PC-3 (cell line): Measurements from ENCODE around the gene ZC4H2. TPM values are rescaled to one million over a fixed set of nuclear protein-coding genes. Genes with fewer than 3 reads are reported as not detected.

Experiments used
- ATAC-seq: fragments of 200-7000 bp; cut with Tn5 transposase; 2 replicates; pipeline ENCODE4 v1.9.1; 2020; ENCODE audit warnings: mild to moderate bottlenecking, moderate library complexity
- BruUV-seq: library from RNA; stranded (reverse); fragments of 400-500 nt; replicated peaks from 2 replicates; lab custom pipeline; 2021; lab: Mats Ljungman, UMichigan
- CTCF ChIA-PET: fragments of 300-600 bp; sonication (Branson Sonifier 250); formaldehyde crosslinking; loops from one replicate; lab custom pipeline; 2022; ENCODE audit warnings: antibody characterized with exemption; lab: Charles Lee
- POLR2A ChIA-PET: fragments of 300-600 bp; sonication (Branson Sonifier 250); formaldehyde crosslinking; loops from one replicate; lab custom pipeline; 2022; ENCODE audit warnings: antibody characterized with exemption; ENCODE audit not compliant: unreplicated experiment; lab: Charles Lee
- DNase-seq: peaks from one replicate; pipeline ENCODE4 v3.0.0-alpha.2; 2015
- H2AFZ ChIP-seq: fragments of 300-600 bp; sonication (generic); 2 replicates; pipeline ENCODE4 v1.6.0; 2016; ENCODE audit warnings: antibody characterized with exemption, low read length
- H3F3A ChIP-seq: fragments of 300-600 bp; sonication (generic); one replicate; pipeline ENCODE4 v1.6.0; 2017; ENCODE audit warnings: antibody characterized with exemption, low read length, control low read depth, mild to moderate bottlenecking; ENCODE audit not compliant: unreplicated experiment
- H3K27ac ChIP-seq: fragments of 300-600 bp; sonication (generic); 2 replicates; pipeline ENCODE4 v1.5.1; 2016; ENCODE audit warnings: mild to moderate bottlenecking, low read length
- H3K27me3 ChIP-seq: fragments of 300-600 bp; sonication (generic); 2 replicates; pipeline ENCODE4 v1.6.1; 2016; ENCODE audit warnings: low read length, mixed read lengths
- H3K36me3 ChIP-seq: fragments of 300-600 bp; sonication (generic); 2 replicates; pipeline ENCODE4 v1.6.1; 2016; ENCODE audit warnings: low read depth, mixed run types, low read length, mixed read lengths
- H3K4me1 ChIP-seq: fragments of 300-600 bp; sonication (generic); 2 replicates; pipeline ENCODE4 v1.5.1; 2016; ENCODE audit warnings: low read length; ENCODE audit not compliant: insufficient read depth
- H3K4me2 ChIP-seq: fragments of 300-600 bp; sonication (generic); 2 replicates; pipeline ENCODE4 v1.6.0; 2016; ENCODE audit warnings: low read length
- H3K4me3 ChIP-seq: fragments of 300-600 bp; sonication (generic); 2 replicates; pipeline ENCODE4 v1.5.1; 2016; ENCODE audit warnings: mild to moderate bottlenecking, low read length, mixed read lengths
- H3K79me2 ChIP-seq: fragments of 300-600 bp; sonication (generic); 2 replicates; pipeline ENCODE4 v1.6.1; 2017; ENCODE audit warnings: low read length, mixed read lengths
- H3K9ac ChIP-seq: fragments of 300-600 bp; sonication (generic); 2 replicates; pipeline ENCODE4 v1.6.0; 2016; ENCODE audit warnings: mild to moderate bottlenecking, low read length
- H3K9me2 ChIP-seq: fragments of 300-600 bp; sonication (generic); replicated peaks from 2 replicates; pipeline ENCODE4 v1.6.1; 2016; ENCODE audit warnings: mixed run types, low read length, mixed read lengths
- H3K9me3 ChIP-seq: fragments of 300-600 bp; sonication (generic); 2 replicates; pipeline ENCODE4 v1.6.1; 2016; ENCODE audit warnings: low read length, mixed read lengths
- H4K20me1 ChIP-seq: fragments of 300-600 bp; sonication (generic); 2 replicates; pipeline ENCODE4 v1.6.1; 2016; ENCODE audit warnings: low read length, mixed read lengths
- EZH2 ChIP-seq: fragments of 300-600 bp; sonication (generic); IDR thresholded peaks from one replicate; pipeline ENCODE4 v1.6.1; 2017; ENCODE audit warnings: antibody characterized with exemption, mild to moderate bottlenecking, low read length; ENCODE audit not compliant: unreplicated experiment
- EZH2phosphoT487 ChIP-seq: fragments of 300-600 bp; sonication (generic); IDR thresholded peaks from 2 replicates; pipeline ENCODE4 v1.6.1; 2018; ENCODE audit warnings: mild to moderate bottlenecking, antibody characterized with exemption, low read length, borderline replicate concordance
- intact Hi-C: fragments of 100-400 bp; cut with micrococcal nuclease; formaldehyde crosslinking; loops from 2 replicates; pipeline ENCODE4 v1.9.0; 2023
- total RNA-seq: library from RNA; depleted of rRNA; stranded (reverse); fragments of >200 nt; gene quantifications from 2 replicates; pipeline ENCODE4 v1.2.3, GENCODE V29; 2014; rRNA removed
- TF ChIP-seq, protein P1 (sequence below): fragments of 300-600 bp; sonication (generic); conservative IDR thresholded peaks from 2 replicates; pipeline ENCODE4 v1.5.1; 2017; ENCODE audit warnings: antibody characterized with exemption, low read depth, mild to moderate bottlenecking, low read length

Gene ZC4H2
- total RNA-seq, 1 experiment from 2014 or later, result 11.8 TPM

DNA sequence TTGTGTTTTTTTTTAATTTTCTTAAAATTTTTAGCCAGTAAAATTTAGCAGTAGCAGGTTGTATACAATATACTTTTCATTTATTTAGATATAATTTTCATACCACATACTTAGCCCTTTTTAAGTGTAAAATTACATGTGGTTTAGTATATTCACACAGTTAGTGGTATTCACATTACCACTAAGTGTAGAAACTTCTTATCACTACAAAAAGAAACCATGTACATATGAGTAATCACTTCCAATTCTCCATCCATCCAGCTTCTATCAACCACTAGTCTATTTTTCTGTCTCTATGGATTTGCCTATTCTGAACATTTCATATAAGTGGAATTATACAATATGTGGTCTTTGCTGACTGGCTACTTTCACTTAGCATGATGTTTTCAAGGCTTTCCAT, 109.0 kb downstream of the ZC4H2 start:
- no peak for ATAC-seq
- Histone ChIP-seq H3K4me1 (no peaks in the 10 kb centered on the region), H3K27ac (no peak overlapping the region), H3K4me3 (no peak overlapping the region), H4K20me1 (no peaks in the 10 kb centered on the region), H3F3A (no peaks in the 10 kb centered on the region), H3K9ac (no peak overlapping the region), H3K36me3 (no peaks in the 10 kb centered on the region), H2AFZ (no peak overlapping the region), H3K9me3 (0 out of 2 replicates have a peak, but pooled peaks cover 7% of the 10 kb centered on the region), H3K9me2 (no peaks in the 10 kb centered on the region), H3K4me2 (no peak overlapping the region), H3K27me3 (no peaks in the 10 kb centered on the region), H3K79me2 (no peaks in the 10 kb centered on the region)
- intact Hi-C loops, result no loop called here
- no peak for DNase-seq
- no TSS peak for BruUV-seq
- CTCF ChIA-PET, result no interaction called here
- TF ChIP-seq, protein P1, sequence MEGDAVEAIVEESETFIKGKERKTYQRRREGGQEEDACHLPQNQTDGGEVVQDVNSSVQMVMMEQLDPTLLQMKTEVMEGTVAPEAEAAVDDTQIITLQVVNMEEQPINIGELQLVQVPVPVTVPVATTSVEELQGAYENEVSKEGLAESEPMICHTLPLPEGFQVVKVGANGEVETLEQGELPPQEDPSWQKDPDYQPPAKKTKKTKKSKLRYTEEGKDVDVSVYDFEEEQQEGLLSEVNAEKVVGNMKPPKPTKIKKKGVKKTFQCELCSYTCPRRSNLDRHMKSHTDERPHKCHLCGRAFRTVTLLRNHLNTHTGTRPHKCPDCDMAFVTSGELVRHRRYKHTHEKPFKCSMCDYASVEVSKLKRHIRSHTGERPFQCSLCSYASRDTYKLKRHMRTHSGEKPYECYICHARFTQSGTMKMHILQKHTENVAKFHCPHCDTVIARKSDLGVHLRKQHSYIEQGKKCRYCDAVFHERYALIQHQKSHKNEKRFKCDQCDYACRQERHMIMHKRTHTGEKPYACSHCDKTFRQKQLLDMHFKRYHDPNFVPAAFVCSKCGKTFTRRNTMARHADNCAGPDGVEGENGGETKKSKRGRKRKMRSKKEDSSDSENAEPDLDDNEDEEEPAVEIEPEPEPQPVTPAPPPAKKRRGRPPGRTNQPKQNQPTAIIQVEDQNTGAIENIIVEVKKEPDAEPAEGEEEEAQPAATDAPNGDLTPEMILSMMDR, result no peak
- TF ChIP-seq EZH2phosphoT487 (no peak), EZH2 (no peak)
- POLR2A ChIA-PET, result no interaction called here

Other genes with a start within 250 kb of the ZC4H2 start
- gene ZC3H12B, start 58.4 kb upstream of the ZC4H2 start, total RNA-seq, result 0.17 TPM in 1 of 2 replicates, not detected in the other